Left forelimb (tissue), 1 donor: Measurements from ENCODE around the gene ESPN.
"Not testable (repeated sequence)": the region's sequence is repeated elsewhere in the genome, so short reads cannot be mapped to it uniquely, and the experiment has no call there.

Experiments used
- DNase-seq: peaks from one replicate; pipeline ENCODE4 v3.0.0-alpha.2; 2018; ENCODE audit warnings: low spot score

ESPN gene

GRCh38 chr1:6483017-6483760 lies 58.6 kb downstream of the ESPN start:
- no peak for DNase-seq

- no peak for DNase-seq
Observed at GRCh38 chr1:6483761-6484117, 59.2 kb downstream of the ESPN start.

GRCh38 chr1:6484826-6485167 lies 60.2 kb downstream of the ESPN start:
- no peak for DNase-seq

- DNase-seq: no peak
Observed at GRCh38 chr1:6485168-6486101, 60.9 kb downstream of the ESPN start.

- DNase-seq: peak; percentile 85
Observed at GRCh38 chr1:6486433-6487011, 61.9 kb downstream of the ESPN start.

GRCh38 chr1:6487804-6488484 lies 63.4 kb downstream of the ESPN start:
- no peak for DNase-seq

GRCh38 chr1:6488602-6489382 lies 64.2 kb downstream of the ESPN start:
- DNase-seq: no peak

- no peak for DNase-seq
Observed at GRCh38 chr1:6489383-6489765, 64.8 kb downstream of the ESPN start.

GRCh38 chr1:6489799-6490180 lies 65.2 kb downstream of the ESPN start:
- peak; percentile 82 for DNase-seq

GRCh38 chr1:6490181-6491080 lies 65.9 kb downstream of the ESPN start:
- DNase-seq: no peak

- no peak for DNase-seq
Observed at GRCh38 chr1:6491081-6491449, 66.5 kb downstream of the ESPN start.

- DNase-seq: no peak
Observed at GRCh38 chr1:6491480-6491962, 66.9 kb downstream of the ESPN start, which contains the start of gene PLEKHG5. TSS of gene PLEKHG5 (minus strand) at chr1:6491667. CDS start at chr1:6477571, 14,096 bp downstream.

- no peak for DNase-seq
Observed at GRCh38 chr1:6491966-6492365, 67.4 kb downstream of the ESPN start.

GRCh38 chr1:6493834-6494223 lies 69.3 kb downstream of the ESPN start:
- DNase-seq: not testable (repeated sequence)

- DNase-seq: no peak
Observed at GRCh38 chr1:6494627-6495026, 70.1 kb downstream of the ESPN start.

GRCh38 chr1:6495041-6495441 lies 70.5 kb downstream of the ESPN start:
- no peak for DNase-seq

GRCh38 chr1:6495540-6496364 lies 71.2 kb downstream of the ESPN start:
- no peak for DNase-seq

- DNase-seq: no peak
Observed at GRCh38 chr1:6496365-6496721, 71.8 kb downstream of the ESPN start.

GRCh38 chr1:6496890-6497214 lies 72.3 kb downstream of the ESPN start:
- DNase-seq: no peak
